Ecto neural progenitor cell (in vitro differentiated cells): ENCODE data around the gene ATCAY.
A peak's percentile ranks its signal among the peaks of the same experiment; 100 is the strongest.

Experiments
- DNase-seq: peaks from one replicate; pipeline ENCODE4 v3.0.0-alpha.2; 2018; ENCODE audit warnings: low spot score

Gene ATCAY

DNA sequence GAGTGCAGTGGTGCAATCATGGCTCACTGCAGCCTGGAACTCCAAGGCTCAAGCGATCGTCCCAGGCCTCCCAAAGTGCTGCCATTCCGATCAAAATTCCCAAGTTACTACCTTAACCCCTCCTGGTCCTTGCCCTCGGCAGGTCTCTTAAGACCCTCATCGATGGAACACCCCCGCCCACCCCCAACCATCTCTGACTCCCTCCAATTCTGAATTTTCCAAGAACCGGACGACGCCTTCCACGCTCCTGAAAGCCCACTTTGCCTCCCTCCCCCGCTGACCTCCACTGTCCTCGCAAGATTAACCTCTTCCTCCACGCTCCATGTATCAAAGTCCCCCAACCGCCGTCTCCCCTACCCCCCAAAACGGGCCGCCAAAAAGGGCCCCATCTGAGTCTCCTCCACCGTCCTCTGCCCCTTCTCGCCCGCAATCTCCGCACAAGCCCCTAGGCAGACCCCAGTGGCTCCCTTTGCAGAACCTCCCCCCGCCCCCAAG is 89.9 kb downstream of the ATCAY start:
- no peak for DNase-seq

DNA sequence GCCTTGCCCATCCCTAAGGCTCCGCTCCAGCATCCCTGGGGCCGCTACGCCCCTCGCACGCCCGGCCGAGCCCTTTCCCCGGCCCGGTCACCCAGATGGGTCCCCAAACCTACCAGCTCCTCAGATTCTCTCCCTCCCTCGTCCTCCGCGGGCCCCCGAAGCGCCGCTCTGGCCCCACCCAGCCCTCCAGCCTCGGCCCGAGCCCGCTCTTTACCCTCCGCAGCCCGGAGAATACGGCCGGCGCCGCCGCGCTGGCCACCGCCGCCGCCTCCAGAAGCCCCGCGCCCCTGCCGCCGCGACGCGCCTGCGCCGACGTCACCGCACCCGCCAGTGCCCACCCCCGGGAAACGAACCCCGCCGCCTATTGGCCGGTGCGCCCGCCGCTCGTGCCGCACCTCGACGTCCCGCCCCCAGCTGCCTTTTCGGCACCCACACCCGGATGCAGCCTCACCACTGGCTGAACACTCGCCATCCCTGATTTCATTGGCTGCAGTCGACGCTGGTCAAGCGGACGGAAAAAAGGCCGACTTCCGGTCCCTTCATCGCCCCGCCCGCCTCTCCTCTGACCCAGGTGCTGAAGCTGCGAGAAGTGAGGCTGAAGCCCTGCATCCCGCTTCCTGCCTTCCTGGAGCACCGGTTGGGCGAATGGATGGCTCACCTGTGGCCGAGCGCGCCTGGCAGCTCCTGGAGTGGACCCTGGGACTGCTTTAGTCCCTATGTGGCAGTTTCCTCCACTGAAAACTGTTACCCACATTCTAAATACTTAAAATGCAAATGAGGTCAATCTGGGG is 90.5 kb downstream of the ATCAY start, which contains the start of gene DAPK3:
TSS of gene DAPK3 (minus strand) at position 292 of the 791 bp plus-strand sequence. CDS start 1,364 bp downstream, outside the sequence.
- DNase-seq: peak; percentile 99

GRCh38 chr19:3975144-3975543 is 94.7 kb downstream of the ATCAY start:
- DNase-seq: no peak

- no peak for DNase-seq
Measured at GRCh38 chr19:3975637-3976087, 95.2 kb downstream of the ATCAY start.

GRCh38 chr19:3976495-3977241 is 96.2 kb downstream of the ATCAY start:
- DNase-seq: no peak
